Mononuclear cell (primary cell): ENCODE results near the gene GLI1. TPM values are rescaled to one million over a fixed set of nuclear protein-coding genes. Genes with fewer than 3 reads are reported as not detected.
"Not testable (repeated sequence)": the region's sequence is repeated elsewhere in the genome, so short reads cannot be mapped to it uniquely, and the experiment has no call there.

ENCODE experiments used
- H3K27me3 ChIP-seq: 2 replicates; pipeline ENCODE4 v1.6.0; 2011; ENCODE audit warnings: low read length, control low read depth; ENCODE audit not compliant: insufficient read depth
- H3K4me1 ChIP-seq: 2 replicates; pipeline ENCODE4 v1.5.1; 2011; ENCODE audit warnings: mild to moderate bottlenecking, low read length, control low read depth; ENCODE audit not compliant: insufficient read depth
- H3K4me3 ChIP-seq: 2 replicates; pipeline ENCODE4 v1.5.1; 2011; ENCODE audit warnings: mild to moderate bottlenecking, low read length, moderate library complexity
- H3K9me3 ChIP-seq: 2 replicates; pipeline ENCODE4 v1.5.1; 2011; ENCODE audit warnings: low read depth, mild to moderate bottlenecking, control low read depth, low read length
- total RNA-seq: library from RNA; depleted of rRNA; stranded (reverse); fragments of >200 nt; gene quantifications from one replicate; pipeline ENCODE4 v1.2.3, GENCODE V29; 2012

Gene GLI1
- total RNA-seq, 1 donor: 0.10 TPM

DNA sequence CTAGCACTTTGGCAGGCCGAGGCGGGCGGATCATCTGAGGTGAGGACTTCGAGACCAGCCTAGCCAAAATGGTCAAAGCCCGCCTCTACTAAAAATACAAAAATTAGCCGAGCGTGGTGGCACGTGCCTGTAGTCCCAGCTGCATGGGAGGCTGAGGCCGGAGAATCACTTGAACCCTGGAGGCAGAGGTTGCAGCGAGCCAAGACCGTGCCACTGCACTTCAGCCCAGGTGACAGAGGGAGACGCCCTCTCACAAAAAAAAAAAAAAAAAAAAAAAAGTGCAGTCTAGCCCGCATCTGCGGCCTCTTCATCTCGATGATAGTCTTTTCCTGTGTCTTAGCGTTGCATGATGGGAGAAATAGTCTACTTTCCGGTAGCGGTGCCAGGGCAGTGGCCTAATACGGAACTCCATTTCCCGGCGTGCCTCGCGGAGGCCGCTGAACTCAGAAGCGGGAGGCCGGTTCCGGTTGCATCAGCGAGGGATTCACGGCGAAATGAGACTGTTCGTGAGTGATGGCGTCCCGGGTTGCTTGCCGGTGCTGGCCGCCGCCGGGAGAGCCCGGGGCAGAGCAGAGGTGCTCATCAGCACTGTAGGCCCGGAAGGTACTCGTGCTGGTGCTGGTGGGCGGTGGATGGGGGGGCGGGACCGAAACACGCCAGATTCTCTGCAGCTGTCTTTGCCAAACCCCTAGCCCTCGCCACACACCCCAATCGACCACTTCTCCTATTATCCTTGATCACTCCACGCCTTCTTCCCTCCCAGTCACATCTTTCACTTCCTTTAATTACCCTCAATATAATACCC lies 28.2 kb downstream of the GLI1 start, which contains the start of gene MARS1:
TSS of gene MARS1 (plus strand) at position 472 of the 805 bp plus-strand sequence. CDS start at position 495, 23 bp downstream.
- peak within 1 kb of the TSS; percentile 92 for H3K4me3 ChIP-seq
- peaks cover 18% of the 10 kb centered on the region for H3K4me1 ChIP-seq
- no peaks in the 10 kb centered on the region for H3K27me3 ChIP-seq
- H3K9me3 ChIP-seq: no peaks in the 10 kb centered on the region

GRCh38 chr12:57488402-57489156 lies 29.0 kb downstream of the GLI1 start:
- peak overlapping the region; percentile 92 for H3K4me3 ChIP-seq
- no peaks in the 10 kb centered on the region for H3K9me3 ChIP-seq
- no peaks in the 10 kb centered on the region for H3K27me3 ChIP-seq
- H3K4me1 ChIP-seq: peaks cover 18% of the 10 kb centered on the region

DNA sequence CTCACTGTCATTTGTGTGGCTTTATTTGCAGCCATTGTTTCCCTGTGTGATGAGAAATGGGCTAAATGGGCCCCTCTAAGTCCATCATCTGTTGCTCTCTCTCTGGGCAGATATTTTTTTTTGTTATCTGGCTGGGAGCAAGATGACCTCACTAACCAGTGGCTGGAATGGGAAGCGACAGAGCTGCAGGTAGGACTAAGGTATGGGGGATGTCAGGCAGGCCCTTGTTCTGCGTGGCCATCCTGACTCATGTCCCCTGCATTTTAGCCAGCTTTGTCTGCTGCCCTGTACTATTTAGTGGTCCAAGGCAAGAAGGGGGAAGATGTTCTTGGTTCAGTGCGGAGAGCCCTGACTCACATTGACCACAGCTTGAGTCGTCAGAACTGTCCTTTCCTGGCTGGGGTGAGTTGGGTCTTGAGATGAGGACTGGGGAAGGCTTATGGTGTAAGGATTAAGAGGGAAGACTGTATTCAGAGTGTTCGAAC lies 29.6 kb downstream of the GLI1 start:
- H3K27me3 ChIP-seq: no peaks in the 10 kb centered on the region
- no peaks in the 10 kb centered on the region for H3K9me3 ChIP-seq
- no peak overlapping the region for H3K4me3 ChIP-seq
- peaks cover 18% of the 10 kb centered on the region for H3K4me1 ChIP-seq

GRCh38 chr12:57490126-57490525 lies 30.5 kb downstream of the GLI1 start:
- Histone ChIP-seq H3K4me1 (peaks cover 18% of the 10 kb centered on the region), H3K4me3 (no peak overlapping the region), H3K27me3 (no peaks in the 10 kb centered on the region), H3K9me3 (no peaks in the 10 kb centered on the region)

DNA sequence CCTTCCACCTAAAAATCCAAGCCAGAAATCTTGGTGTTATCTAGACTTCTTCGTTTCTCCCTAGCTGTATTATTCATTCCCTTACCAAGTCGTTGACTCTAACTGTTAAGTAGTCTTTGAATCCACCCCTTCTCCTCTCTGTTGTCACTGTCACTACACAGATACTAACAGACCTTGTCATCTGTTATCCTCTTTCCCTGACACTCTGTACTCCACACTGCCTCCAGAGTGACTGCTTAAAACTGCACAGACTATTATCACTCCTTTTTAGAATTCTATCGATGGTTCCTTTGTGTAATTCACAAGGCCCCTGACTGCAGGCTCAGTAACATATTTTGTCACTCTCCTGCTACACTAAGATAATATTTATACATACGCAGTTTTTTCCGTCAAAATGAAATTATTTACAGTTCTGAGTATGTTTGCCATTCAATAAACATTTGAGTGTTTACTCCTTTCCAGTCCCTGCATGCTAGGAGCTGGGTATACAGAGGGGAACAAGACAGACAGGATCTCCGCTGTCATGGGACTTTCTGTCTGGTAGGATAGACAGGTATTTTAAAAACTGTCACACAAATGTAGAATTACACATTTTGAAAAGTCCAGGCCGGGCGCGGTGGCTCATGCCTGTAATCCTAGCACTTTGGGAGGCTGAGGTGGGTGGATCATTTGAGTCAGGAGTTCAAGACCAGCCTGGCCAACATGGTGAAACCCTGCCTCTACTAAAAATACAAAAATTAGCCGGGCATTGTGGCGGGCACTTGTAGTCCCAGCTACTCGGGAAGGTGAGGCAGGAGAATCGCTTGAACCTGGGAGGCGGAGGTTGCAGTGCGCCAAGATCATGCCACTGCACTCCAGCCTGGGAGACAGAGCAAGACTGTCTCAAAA lies 32.1 kb downstream of the GLI1 start:
- H3K9me3 ChIP-seq: no peaks in the 10 kb centered on the region
- no peaks in the 10 kb centered on the region for H3K27me3 ChIP-seq

GRCh38 chr12:57495051-57495701 lies 35.6 kb downstream of the GLI1 start:
- H3K4me3 ChIP-seq, H3K4me1 ChIP-seq, H3K27me3 ChIP-seq: not testable (repeated sequence)

More for the DNA sequence above, 32.1 kb downstream of the GLI1 start:
- Histone ChIP-seq H3K4me3 (no peak overlapping the region), H3K4me1 (peaks cover 18% of the 10 kb centered on the region)

DNA sequence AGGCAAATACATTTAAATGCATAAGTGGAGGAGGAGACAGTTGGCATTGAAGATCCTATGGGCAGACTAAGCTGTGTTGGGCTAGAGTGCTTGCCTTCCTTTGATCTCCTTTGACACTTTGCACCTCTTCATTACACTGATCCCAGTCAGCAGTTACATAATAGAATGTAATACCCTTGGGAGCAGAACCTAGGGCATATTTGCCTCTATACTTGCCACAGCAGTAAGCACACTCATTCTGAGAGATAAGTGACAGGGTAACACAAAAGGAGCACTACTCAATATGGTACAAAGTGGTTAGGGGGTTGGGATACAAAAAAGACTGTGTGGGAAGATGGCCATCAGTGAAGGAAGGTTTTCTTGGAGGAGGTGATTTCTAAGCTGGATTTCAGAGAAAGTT lies 37.2 kb downstream of the GLI1 start:
- Histone ChIP-seq H3K27me3 (no peaks in the 10 kb centered on the region), H3K9me3 (no peaks in the 10 kb centered on the region), H3K4me3 (no peak overlapping the region), H3K4me1 (no peaks in the 10 kb centered on the region)

More at GRCh38 chr12:57495051-57495701, 35.6 kb downstream of the GLI1 start:
- not testable (repeated sequence) for H3K9me3 ChIP-seq

DNA sequence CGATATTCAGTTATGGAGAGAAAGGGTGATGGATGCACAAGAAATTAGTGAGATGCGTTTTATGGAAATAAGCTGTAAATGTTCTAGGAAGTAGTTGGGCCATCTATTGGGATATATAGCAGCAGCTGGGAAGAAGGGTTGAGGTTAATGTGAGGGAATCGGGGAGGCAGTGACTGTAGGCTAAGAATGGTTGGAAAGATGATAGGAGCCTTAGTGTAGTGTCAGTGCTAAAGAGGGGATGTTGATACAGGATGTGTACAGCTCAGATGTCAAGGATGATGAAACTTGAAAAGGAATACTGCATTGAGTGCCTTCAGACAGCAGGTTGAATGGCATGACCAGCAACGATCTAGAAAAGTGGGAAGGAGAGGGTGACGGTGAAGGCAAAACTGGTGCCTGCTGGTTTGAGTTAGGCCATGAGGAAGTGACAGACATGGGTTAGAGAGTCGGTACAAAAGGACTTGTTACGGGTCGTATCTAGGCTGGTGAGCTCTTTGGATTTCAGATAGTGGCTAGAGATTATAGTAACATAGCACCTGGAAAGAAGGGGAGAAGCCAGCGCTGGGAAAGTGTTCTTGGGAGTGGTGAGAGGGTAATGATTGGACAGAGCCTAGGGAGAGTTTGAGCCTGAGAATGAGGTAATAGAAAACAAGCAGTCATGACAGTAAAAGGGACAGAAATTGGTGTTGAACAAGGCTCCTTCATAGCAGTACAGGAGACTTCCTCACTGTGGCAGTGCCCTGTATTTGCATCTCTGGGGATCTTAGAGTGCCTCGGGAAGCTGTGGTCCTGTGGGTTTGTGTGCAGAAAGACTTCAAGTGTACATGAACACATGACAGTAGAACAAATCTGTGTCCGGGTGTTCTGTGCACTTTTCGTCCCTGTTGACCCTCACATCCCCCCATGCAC lies 37.9 kb downstream of the GLI1 start:
- no peaks in the 10 kb centered on the region for H3K4me1 ChIP-seq
- no peaks in the 10 kb centered on the region for H3K9me3 ChIP-seq
- no peaks in the 10 kb centered on the region for H3K27me3 ChIP-seq
- H3K4me3 ChIP-seq: no peak overlapping the region

DNA sequence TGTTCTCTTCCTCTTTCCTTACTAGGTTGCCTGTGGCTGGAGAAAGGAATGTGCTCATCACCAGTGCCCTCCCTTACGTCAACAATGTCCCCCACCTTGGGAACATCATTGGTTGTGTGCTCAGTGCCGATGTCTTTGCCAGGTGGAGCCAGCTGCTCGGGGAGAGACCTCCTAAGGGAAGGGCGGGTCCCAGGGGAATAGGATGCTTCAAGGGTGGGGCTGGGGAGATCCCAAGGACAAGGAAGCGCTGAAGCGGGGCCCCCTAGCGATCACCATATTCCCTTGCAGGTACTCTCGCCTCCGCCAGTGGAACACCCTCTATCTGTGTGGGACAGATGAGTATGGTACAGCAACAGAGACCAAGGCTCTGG lies 38.5 kb downstream of the GLI1 start:
- Histone ChIP-seq H3K4me1 (no peaks in the 10 kb centered on the region), H3K9me3 (no peaks in the 10 kb centered on the region), H3K27me3 (no peaks in the 10 kb centered on the region), H3K4me3 (no peak overlapping the region)

- Histone ChIP-seq H3K4me3 (no peak overlapping the region), H3K4me1 (no peaks in the 10 kb centered on the region), H3K27me3 (no peaks in the 10 kb centered on the region), H3K9me3 (no peaks in the 10 kb centered on the region)
Measured at GRCh38 chr12:57498571-57498970, 39.0 kb downstream of the GLI1 start.

DNA sequence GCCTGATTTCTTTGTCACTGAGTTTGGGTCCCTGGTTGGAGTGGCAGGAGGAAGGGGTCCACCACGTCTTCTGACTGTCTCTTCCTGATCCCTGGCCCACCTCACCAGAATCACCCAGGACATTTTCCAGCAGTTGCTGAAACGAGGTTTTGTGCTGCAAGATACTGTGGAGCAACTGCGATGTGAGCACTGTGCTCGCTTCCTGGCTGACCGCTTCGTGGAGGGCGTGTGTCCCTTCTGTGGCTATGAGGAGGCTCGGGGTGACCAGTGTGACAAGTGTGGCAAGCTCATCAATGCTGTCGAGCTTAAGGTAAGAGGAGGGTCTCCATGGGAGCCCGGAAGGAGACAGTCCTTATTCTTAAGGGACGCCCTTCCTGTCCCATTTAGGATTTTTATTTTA lies 40.6 kb downstream of the GLI1 start:
- no peaks in the 10 kb centered on the region for H3K27me3 ChIP-seq
- no peaks in the 10 kb centered on the region for H3K4me1 ChIP-seq
- no peak overlapping the region for H3K4me3 ChIP-seq
- no peaks in the 10 kb centered on the region for H3K9me3 ChIP-seq

DNA sequence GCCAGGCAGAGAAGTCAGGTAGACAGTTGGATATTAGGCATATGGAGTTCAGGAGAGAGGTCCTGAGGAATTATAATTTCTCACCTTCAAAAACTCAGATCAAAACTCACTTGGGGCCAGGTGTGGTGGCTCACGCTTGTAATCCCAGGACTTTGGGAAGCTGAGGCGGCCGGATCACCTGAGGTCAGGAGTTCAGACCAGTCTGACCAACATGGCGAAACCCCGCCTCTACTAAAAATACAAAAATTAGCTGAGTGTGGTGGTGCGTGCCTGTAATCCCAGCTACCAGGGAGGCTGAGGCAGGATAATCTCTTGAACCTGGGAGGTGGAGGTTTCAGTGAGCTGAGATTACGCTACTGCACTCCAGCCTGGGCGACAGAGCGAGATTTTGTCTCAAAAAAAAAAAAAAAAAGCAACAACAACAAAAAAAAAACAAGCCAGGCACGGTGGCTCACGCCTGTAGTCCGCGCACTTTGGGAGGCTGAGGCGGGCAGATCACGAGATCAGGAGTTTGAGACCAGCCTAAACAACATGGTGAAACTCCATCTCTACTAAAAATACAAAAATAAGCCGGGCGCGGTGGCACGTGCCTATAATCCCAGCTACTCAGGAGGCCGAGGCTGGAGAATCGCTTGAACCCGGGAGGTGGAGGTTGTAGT lies 42.9 kb downstream of the GLI1 start:
- H3K27me3 ChIP-seq, H3K9me3 ChIP-seq, H3K4me1 ChIP-seq, H3K4me3 ChIP-seq: not testable (repeated sequence)

GRCh38 chr12:57506541-57506940 lies 47.0 kb downstream of the GLI1 start:
- not testable (repeated sequence) for H3K4me1 ChIP-seq, H3K4me3 ChIP-seq, H3K27me3 ChIP-seq, H3K9me3 ChIP-seq
